Activated CD4-positive, alpha-beta memory T cell treated with anti-CD3 and anti-CD28 coated beads for 36 hours (primary cell): ENCODE results near the gene ZNF579. TPM values are rescaled to one million over a fixed set of nuclear protein-coding genes. Genes with fewer than 3 reads are reported as not detected.

Source experiments
- CTCF ChIA-PET: fragments of 350-600 bp; sonication (Branson Sonifier 250); formaldehyde crosslinking; loops from one replicate; lab custom pipeline; 2021; ENCODE audit warnings: antibody characterized with exemption, inconsistent platforms; lab: Charles Lee
- POLR2A ChIA-PET: fragments of 350-600 bp; sonication (Branson Sonifier 250); formaldehyde crosslinking; loops from one replicate; lab custom pipeline; 2021; ENCODE audit warnings: antibody characterized with exemption; lab: Charles Lee
- DNase-seq: peaks from one replicate; pipeline ENCODE4 v3.0.0-alpha.2; 2020
- H3K27ac Mint-ChIP-seq: one replicate; pipeline ENCODE4 v1.8.0; 2021; ENCODE audit warnings: mixed read lengths
- H3K27me3 Mint-ChIP-seq: one replicate; pipeline ENCODE4 v1.8.0; 2021; ENCODE audit warnings: mixed read lengths
- H3K36me3 Mint-ChIP-seq: one replicate; pipeline ENCODE4 v1.8.0; 2021; ENCODE audit warnings: mixed read lengths
- H3K4me1 Mint-ChIP-seq: one replicate; pipeline ENCODE4 v1.8.0; 2021; ENCODE audit warnings: low read depth, mixed read lengths
- H3K4me3 Mint-ChIP-seq: one replicate; pipeline ENCODE4 v1.8.0; 2021; ENCODE audit warnings: mild to moderate bottlenecking, mixed read lengths
- H3K9me3 Mint-ChIP-seq: one replicate; pipeline ENCODE4 v1.8.0; 2021; ENCODE audit warnings: mixed read lengths
- intact Hi-C: fragments of 100-400 bp; cut with micrococcal nuclease; formaldehyde crosslinking; loops from one replicate; pipeline ENCODE4 v1.15.1; 2023
- total RNA-seq, 2 experiments: library from RNA; stranded (reverse); gene quantifications; one replicate each; pipeline ENCODE4 v1.2.3, GENCODE V29; 2021

Gene ZNF579
- total RNA-seq, 2 experiments from 2014 or later = 6.6 to 6.7 TPM

GRCh38 chr19:55620410-55621204 is 40.0 kb upstream of the ZNF579 start:
- ChIA-PET CTCF (interaction anchor here (0.8 to 2.1 kb wide), 4 partner anchors 12 to 117 kb away, joined by 3 to 16 read pairs (median 4); partner anchors contain the start of gene ZNF865), POLR2A (interaction anchor here (0.9 kb wide), 1 partner anchor 21 kb away, joined by 3 read pairs; the partner anchor contains the start of gene FIZ1)
- H3K36me3 Mint-ChIP-seq = peaks cover 15% of the 10 kb centered on the region
- no peak overlapping the region for H3K4me3 Mint-ChIP-seq
- DNase-seq = peak; percentile 38
- no peaks in the 10 kb centered on the region for H3K27me3 Mint-ChIP-seq
- peak overlapping the region; percentile 42 for H3K27ac Mint-ChIP-seq
- H3K4me1 Mint-ChIP-seq = peaks cover 32% of the 10 kb centered on the region
- intact Hi-C loops = no loop called here
- H3K9me3 Mint-ChIP-seq = no peaks in the 10 kb centered on the region

DNA sequence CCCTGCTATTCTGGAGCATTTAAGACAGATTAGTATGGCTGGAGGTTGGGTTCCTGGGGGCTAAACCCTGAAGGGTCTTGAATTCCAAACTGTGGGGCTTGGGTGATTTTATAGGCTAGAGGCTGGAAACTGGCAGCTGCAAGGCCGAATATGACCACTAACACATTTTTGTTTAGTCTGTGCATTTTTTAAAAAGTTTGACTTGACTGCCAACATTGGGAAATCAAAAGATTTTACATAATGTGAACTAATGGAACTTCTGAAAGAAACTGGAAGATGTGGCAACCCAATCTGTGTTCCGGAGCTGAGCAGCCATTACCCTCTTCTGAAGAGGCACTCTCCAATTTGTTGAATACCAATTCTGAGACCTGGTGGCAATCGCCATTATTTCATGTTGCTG is 38.6 kb upstream of the ZNF579 start:
- ChIA-PET CTCF (interaction anchor here (1.8 kb wide), 1 partner anchor 13 kb away, joined by 6 read pairs; no protein-coding TSS in a partner anchor), POLR2A (no interaction called here)
- H3K4me1 Mint-ChIP-seq = peaks cover 24% of the 10 kb centered on the region
- H3K36me3 Mint-ChIP-seq = peaks cover 17% of the 10 kb centered on the region
- no peaks in the 10 kb centered on the region for H3K27me3 Mint-ChIP-seq
- DNase-seq = no peak
- intact Hi-C loops = no loop called here
- no peak overlapping the region for H3K27ac Mint-ChIP-seq
- no peak overlapping the region for H3K4me3 Mint-ChIP-seq
- H3K9me3 Mint-ChIP-seq = no peaks in the 10 kb centered on the region

DNA sequence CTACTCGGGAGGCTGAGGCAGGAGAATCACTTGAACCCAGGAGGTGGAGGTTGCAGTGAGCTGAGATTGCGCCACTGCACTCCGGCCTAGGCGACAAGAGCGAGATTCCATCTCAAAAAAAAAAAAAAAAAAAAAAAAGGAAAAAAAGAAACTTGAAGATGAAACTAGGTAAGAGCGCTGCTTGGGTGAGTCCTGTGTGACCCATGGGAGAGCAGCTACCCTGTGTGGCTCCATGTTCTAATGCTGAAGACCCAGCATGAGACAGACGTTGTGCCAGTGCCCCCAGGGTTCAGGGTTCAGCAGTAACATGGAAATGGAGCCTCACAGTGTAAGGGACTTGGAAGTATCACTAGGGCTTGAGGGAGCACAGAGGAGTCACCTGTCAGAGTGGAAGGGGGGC is 37.8 kb upstream of the ZNF579 start:
- intact Hi-C loops = no loop called here
- DNase-seq = no peak
- Mint-ChIP-seq H3K27ac (no peak overlapping the region), H3K9me3 (no peaks in the 10 kb centered on the region), H3K27me3 (no peaks in the 10 kb centered on the region), H3K36me3 (peaks cover 17% of the 10 kb centered on the region), H3K4me1 (peaks cover 22% of the 10 kb centered on the region), H3K4me3 (no peak overlapping the region)
- POLR2A ChIA-PET = no interaction called here
- CTCF ChIA-PET = interaction anchor here (1.3 to 1.8 kb wide), 2 partner anchors 12 to 114 kb away, joined by 3 to 6 read pairs; no protein-coding TSS in a partner anchor

DNA sequence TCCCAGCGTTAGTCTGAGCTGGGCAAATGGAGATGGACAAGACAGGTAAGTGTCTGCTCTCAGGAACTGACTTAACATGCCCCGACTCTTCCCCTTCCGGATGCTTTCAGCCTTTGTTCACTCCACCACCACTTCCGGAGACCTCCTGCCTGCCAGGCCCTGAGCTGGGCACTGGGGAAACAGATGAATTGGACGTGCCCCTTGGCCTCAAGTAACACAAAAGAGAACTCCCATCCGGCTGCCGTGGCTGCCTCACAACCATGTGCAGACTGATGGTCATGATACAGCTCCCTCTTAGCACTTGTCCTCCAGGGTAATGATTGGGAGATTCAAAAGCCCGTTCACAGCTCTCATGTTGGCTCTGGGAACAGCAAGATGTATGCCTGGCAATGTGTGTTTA is 36.8 kb upstream of the ZNF579 start:
- ChIA-PET POLR2A (no interaction called here), CTCF (interaction anchor here (0.7 to 1.3 kb wide), 2 partner anchors 78 to 113 kb away, joined by 3 to 4 read pairs; no protein-coding TSS in a partner anchor)
- peaks cover 25% of the 10 kb centered on the region for H3K36me3 Mint-ChIP-seq
- intact Hi-C loops = no loop called here
- H3K4me1 Mint-ChIP-seq = peaks cover 23% of the 10 kb centered on the region
- no peaks in the 10 kb centered on the region for H3K9me3 Mint-ChIP-seq
- DNase-seq = no peak
- H3K27me3 Mint-ChIP-seq = no peaks in the 10 kb centered on the region
- H3K27ac Mint-ChIP-seq = no peak overlapping the region
- no peak overlapping the region for H3K4me3 Mint-ChIP-seq

DNA sequence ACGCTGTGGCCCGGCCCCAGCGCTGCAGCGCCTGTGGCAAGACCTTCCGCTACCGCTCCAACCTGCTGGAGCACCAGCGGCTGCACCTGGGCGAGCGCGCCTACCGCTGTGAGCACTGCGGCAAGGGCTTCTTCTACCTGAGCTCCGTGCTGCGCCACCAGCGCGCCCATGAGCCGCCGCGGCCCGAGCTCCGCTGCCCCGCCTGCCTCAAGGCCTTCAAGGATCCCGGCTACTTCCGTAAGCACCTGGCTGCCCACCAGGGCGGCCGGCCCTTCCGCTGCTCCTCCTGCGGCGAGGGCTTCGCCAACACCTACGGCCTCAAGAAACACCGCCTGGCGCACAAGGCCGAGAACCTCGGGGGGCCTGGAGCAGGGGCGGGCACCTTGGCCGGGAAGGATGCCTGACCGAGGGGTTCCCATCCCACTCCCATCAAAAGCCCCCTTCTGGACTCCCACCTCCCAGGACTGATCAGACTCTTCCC is 35.8 kb upstream of the ZNF579 start:
- intact Hi-C loops = no loop called here
- no peak overlapping the region for H3K4me3 Mint-ChIP-seq
- H3K27ac Mint-ChIP-seq = no peak overlapping the region
- H3K27me3 Mint-ChIP-seq = no peaks in the 10 kb centered on the region
- peaks cover 31% of the 10 kb centered on the region for H3K4me1 Mint-ChIP-seq
- no peak for DNase-seq
- ChIA-PET POLR2A (no interaction called here), CTCF (interaction anchor here (1.3 kb wide), 1 partner anchor 10 kb away, joined by 3 read pairs; no protein-coding TSS in a partner anchor)
- no peaks in the 10 kb centered on the region for H3K9me3 Mint-ChIP-seq
- H3K36me3 Mint-ChIP-seq = peaks cover 25% of the 10 kb centered on the region

GRCh38 chr19:55615543-55616394 is 35.1 kb upstream of the ZNF579 start:
- CTCF ChIA-PET = interaction anchor here (1.3 kb wide), 1 partner anchor 10 kb away, joined by 3 read pairs; no protein-coding TSS in a partner anchor
- Mint-ChIP-seq H3K27me3 (no peaks in the 10 kb centered on the region), H3K4me3 (no peak overlapping the region), H3K4me1 (peaks cover 30% of the 10 kb centered on the region), H3K27ac (no peak overlapping the region), H3K36me3 (peaks cover 25% of the 10 kb centered on the region), H3K9me3 (no peaks in the 10 kb centered on the region)
- no peak for DNase-seq
- POLR2A ChIA-PET = no interaction called here
- intact Hi-C loops = no loop called here

DNA sequence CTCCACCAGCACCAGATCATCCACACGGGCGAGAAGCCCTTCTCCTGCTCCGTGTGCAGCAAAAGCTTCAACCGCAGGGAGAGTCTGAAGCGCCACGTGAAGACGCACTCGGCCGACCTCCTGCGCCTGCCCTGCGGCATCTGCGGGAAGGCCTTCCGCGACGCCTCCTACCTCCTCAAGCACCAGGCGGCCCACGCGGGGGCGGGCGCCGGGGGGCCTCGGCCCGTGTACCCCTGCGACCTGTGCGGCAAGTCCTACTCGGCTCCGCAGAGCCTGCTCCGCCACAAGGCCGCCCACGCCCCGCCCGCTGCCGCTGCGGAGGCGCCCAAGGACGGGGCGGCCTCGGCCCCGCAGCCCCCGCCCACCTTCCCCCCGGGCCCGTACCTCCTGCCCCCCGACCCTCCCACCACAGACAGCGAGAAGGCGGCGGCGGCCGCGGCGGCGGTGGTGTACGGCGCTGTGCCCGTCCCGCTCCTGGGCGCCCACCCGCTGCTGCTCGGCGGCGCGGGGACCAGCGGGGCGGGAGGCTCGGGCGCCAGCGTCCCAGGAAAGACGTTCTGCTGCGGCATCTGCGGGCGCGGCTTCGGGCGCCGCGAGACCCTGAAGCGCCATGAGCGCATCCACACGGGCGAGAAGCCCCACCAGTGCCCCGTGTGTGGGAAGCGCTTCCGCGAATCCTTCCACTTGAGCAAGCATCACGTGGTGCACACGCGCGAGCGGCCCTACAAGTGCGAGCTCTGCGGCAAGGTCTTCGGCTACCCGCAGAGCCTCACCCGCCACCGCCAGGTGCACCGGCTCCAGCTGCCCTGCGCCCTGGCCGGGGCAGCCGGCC is 34.3 kb upstream of the ZNF579 start:
- POLR2A ChIA-PET = no interaction called here
- Mint-ChIP-seq H3K36me3 (peaks cover 22% of the 10 kb centered on the region), H3K4me3 (no peak overlapping the region), H3K9me3 (no peaks in the 10 kb centered on the region), H3K27ac (no peak overlapping the region), H3K27me3 (no peaks in the 10 kb centered on the region), H3K4me1 (peaks cover 27% of the 10 kb centered on the region)
- DNase-seq = no peak
- intact Hi-C loops = no loop called here
- CTCF ChIA-PET = interaction anchor here (1.3 kb wide), 1 partner anchor 9 kb away, joined by 3 read pairs; no protein-coding TSS in a partner anchor

- POLR2A ChIA-PET = no interaction called here
- CTCF ChIA-PET = no interaction called here
- no peak overlapping the region for H3K4me3 Mint-ChIP-seq
- H3K36me3 Mint-ChIP-seq = peaks cover 29% of the 10 kb centered on the region
- peaks cover 25% of the 10 kb centered on the region for H3K4me1 Mint-ChIP-seq
- no peaks in the 10 kb centered on the region for H3K9me3 Mint-ChIP-seq
- DNase-seq = no peak
- H3K27me3 Mint-ChIP-seq = no peaks in the 10 kb centered on the region
- no peak overlapping the region for H3K27ac Mint-ChIP-seq
- intact Hi-C loops = no loop called here
Measured at GRCh38 chr19:55613930-55614710, 33.5 kb upstream of the ZNF579 start.

DNA sequence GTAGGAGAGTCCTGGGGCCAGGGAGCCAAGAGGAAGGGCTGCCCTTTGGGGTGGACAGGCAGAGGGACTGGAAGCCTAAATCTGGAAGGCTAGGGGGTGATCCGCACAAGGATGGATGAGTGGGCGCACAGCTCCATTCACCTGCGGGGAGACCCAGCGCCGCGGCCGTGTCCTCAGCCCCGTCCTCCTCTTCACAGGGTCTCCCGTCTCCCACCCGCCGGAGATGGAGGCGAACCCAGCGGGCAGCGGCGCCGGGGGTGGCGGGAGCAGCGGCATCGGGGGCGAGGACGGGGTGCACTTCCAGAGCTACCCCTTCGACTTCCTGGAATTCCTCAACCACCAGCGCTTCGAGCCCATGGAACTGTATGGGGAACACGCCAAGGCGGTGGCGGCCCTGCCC is 32.7 kb upstream of the ZNF579 start:
- intact Hi-C loops = no loop called here
- Mint-ChIP-seq H3K27ac (no peak overlapping the region), H3K4me1 (peaks cover 29% of the 10 kb centered on the region), H3K4me3 (no peak overlapping the region), H3K27me3 (no peaks in the 10 kb centered on the region), H3K9me3 (no peaks in the 10 kb centered on the region), H3K36me3 (peaks cover 29% of the 10 kb centered on the region)
- ChIA-PET POLR2A (no interaction called here), CTCF (no interaction called here)
- no peak for DNase-seq

DNA sequence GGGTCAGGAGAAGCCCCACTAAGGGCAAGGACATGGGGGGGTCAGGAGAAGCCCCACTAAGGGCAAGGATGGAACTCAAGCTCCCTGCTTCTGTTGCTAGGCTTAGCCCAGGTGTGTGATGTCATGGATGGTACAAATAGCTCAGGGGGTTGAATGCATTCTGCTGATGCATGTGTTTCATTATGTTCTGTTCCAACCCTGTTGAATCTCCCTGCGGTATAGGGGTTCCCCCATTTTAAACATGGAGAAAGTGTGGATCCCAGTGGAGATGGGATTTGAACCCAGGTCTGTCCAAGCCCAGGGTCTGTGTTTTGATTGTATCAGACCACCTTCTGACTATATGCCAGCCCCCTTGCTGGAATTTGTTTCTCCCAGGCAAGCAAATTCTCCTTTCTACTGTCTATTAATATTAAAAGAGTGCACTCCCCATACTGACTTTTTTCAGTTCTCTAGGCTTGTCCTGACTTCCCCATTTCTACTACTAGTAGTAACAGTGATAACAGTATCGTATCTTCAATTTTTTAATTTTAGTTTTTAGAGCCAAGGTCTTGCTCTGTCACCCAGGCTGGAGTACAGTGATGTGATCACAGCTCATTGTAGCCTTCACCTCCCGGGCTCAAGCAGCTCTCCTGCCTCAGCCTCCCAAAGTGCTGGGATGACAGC is 31.5 kb upstream of the ZNF579 start:
- peaks cover 26% of the 10 kb centered on the region for H3K36me3 Mint-ChIP-seq
- H3K9me3 Mint-ChIP-seq = no peaks in the 10 kb centered on the region
- no peak overlapping the region for H3K4me3 Mint-ChIP-seq
- POLR2A ChIA-PET = no interaction called here
- DNase-seq = no peak
- H3K27me3 Mint-ChIP-seq = no peaks in the 10 kb centered on the region
- CTCF ChIA-PET = interaction anchor here (0.9 kb wide), 1 partner anchor 145 kb away, joined by 3 read pairs; no protein-coding TSS in a partner anchor
- peaks cover 38% of the 10 kb centered on the region for H3K4me1 Mint-ChIP-seq
- intact Hi-C loops = no loop called here
- peak overlapping the region; percentile 43 for H3K27ac Mint-ChIP-seq
